HG03064 (cell line): ENCODE measurements around the gene CAMK1.

Experiments used
- ATAC-seq: cut with Tn5 transposase; IDR thresholded peaks from one replicate; pipeline ENCODE4 v1.9.1; 2021; ENCODE audit warnings: low read depth; ENCODE audit not compliant: unreplicated experiment

CAMK1 gene

DNA sequence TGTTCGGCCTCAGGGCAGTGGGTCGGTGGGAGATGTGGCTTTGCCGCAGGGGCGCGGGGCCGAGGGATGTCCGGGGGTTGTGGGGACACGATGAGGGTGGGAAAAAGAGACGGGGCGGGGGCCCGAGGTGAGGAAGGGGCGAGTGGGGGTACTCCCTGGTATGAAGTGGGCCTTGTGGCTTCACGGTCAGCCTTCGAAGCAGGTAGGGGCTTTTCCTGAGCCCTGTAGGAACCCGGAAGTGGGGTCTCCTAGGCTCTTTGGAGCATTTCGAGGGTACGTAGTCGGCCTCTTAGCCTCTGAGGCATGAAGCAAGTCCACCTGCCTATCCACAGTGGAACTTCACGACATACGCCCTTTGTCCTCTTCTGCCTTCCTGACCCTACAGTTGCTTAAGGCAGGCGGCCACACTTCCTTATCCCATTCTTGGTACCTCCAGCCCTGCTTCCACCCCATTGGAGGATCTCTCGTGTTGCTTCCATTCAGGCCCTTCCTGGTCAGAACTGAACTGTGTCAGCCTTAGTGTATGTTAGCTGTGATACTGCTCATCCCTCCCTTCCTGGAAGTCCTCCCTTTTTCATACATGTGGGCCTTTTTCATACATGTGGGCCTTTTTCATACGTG is 23.5 kb upstream of the CAMK1 start:
- ATAC-seq, result peak; percentile 12

GRCh38 chr3:9792405-9793160 is 22.8 kb upstream of the CAMK1 start, which contains the start of the genes ARPC4 and TADA3:
Gene ARPC4 (plus strand): TSS chr3:9793082. CDS start chr3:9793122, 40 bp downstream.
Gene TADA3 (minus strand): TSS chr3:9792473. CDS start chr3:9791466, 1,007 bp downstream.
- peak; percentile 80 for ATAC-seq

DNA sequence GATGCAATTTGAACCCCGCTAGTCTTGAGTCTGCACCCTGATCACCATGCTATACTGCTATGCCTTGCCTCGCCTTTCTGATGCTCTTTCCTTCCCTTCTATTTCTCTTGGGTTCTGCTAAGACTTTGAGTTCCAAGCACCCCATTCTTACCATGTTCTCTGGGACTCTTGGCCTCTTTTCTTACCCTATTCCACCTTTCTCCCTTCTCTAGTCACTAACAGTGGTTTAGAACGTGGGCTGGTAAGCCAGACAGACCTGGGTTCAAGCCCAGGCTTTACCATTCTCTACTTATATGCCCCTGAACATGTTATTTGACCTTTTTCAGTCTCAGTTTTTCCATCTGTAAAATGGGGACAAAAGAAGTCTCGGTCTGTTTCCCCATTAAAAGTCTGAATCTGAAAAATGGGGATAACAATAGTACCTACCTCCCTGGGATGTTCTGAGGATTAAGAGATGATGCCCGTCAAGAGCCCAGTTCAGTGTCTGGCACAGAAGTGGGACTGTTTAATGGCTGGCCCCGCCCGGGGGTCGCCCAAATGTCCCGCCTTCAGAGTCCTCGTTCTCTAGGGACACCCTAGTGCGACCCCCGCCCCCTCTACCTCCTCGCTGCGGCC is 22.1 kb upstream of the CAMK1 start:
- ATAC-seq, result no peak

DNA sequence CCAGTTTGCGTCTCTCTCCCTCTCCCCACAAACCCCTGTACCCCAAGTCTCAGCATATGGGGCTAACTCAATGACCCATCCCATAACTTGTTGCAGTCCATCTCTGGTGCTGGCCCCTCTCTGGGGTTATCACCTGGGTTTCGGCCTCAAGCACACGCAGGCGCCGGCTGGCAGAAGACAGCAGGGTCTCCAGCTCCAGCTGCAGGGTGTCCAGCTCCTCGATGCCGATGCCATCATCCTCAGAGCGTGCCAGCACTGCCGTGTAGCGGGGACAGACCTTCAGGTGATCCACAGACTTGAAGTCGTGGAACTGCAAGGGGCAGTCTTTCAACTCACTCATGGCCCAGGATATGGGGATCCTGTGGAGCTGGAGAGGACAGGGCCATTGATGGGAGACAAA is 21.4 kb upstream of the CAMK1 start:
- no peak for ATAC-seq

DNA sequence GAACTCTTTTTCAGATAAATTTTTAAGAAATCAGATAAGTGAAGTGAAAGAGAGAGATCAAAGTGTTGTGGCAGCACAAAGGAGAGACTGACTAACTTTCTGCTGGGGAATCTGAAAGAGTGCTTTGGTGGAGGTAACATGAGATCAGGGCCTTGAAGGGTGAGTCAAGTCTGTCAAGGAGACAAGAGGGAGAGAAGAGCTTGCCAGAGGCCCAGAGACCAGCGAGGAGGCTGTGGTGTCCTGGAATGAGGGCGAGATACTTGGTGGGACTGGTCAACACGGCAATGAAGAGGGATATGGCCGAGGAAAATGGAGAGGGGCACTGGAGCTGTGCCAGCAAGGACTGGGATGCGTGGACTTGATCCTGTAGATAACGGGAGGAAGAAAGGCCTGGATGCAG is 18.0 kb upstream of the CAMK1 start:
- no peak for ATAC-seq

DNA sequence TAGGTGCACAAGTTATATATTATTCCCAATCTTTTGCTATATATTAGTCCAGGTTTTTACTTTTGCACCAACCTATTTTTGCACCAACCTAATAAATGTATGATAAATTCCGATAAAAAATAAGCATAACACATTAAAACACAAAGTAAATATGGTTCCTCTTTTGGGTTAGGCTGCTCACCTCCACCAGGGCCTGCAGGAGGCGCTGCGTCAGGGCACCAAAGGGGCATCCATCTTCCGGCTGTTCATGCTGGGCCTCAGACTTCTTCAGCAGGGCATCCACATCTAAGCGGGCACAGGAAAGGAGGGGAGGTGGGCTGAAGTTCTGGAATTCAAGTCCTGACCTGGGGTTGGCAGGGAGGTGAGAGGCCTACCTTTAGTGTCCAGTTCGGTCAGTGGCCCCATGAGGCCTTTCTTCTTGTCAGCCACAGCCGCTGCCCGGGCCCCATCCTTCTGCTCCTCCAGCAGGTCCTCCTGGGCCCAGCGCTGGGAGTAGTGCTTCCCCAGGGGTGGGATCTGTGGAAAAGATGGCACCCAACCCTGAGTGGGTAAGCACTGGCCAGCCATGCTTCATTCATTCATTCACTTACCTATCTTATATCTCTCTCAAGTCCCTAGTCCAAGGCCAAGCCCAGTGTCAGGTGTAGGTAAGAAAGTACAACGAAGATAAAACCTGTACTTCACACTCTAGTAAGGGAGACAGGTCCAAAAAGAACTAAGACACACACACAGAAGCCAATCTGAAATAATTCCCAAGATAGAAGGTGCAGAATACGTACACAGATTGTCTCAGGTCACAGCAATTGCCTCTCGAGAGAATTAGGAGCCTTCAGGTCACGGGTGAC is 17.3 kb upstream of the CAMK1 start:
- no peak for ATAC-seq

DNA sequence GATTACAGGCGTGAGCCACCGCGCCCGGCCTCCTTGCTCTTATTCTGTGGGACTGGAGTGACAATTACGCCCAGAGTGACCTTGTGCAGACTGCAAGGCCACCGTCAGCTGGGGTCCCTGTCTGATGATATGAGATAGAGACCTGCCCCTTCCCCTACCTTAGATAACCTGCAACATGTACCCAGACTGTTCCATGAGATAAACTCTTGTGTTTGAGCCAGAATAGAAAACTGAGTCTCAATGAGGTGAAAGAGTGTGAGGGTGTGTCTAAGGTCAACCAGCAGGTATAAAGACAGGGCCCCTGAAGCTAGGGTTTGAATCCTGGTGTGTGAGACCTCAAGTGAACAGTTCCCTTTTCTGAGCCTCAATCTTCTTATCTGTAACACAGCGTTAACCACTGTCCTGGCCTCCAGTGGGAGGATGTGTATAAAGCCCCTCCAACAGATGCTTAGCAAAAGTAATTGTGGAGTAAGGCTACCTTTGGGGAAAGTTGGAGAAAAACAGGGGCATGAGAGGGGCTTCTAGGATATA is 16.5 kb upstream of the CAMK1 start:
- no peak for ATAC-seq

DNA sequence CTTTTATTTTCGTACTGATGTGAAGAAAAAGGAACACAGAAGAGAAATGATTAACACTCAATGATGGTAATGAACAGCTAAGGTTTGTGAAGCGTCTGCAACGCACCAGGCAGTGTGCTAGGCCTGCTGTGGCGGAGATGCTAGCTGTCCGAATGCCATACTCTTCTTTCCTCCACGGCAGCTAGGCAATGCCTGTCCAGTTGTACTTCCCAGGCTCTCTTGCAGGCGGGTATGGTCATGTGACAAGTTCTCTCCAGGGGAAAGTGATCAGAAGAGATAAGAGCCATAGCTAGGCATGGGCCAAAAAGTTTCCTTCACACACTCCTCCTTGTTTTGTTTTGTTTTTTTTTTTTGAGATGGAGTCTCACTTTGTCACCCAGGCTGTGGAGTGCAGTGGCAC is 15.9 kb upstream of the CAMK1 start:
- ATAC-seq, result no peak

GRCh38 chr3:9784965-9785364 is 15.2 kb upstream of the CAMK1 start:
- no peak for ATAC-seq

DNA sequence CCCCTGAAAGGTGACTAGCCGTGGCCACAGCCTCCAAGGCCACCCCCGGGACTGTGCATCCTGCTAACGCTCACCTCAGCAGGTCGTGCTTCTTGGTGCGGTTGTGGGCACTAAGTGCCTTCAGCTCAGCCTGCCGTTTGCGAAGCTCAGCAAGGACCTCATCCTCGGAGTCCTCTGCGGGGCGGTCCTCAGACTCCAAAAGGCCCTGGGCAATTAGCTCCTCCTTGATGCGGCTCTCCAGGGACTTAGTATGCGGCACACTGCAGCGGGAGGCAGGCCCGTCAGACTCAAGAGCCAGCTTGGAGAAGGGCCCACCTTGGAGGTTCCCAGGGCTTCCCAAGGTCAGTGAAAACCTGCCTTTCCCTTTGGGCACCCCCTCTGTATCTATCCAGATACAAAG is 14.2 kb upstream of the CAMK1 start:
- ATAC-seq, result no peak

- ATAC-seq, result no peak
Observed at GRCh38 chr3:9782770-9783169, 13.0 kb upstream of the CAMK1 start.

GRCh38 chr3:9781978-9782603 is 12.3 kb upstream of the CAMK1 start:
- no peak for ATAC-seq

GRCh38 chr3:9781551-9781950 is 11.8 kb upstream of the CAMK1 start:
- no peak for ATAC-seq

DNA sequence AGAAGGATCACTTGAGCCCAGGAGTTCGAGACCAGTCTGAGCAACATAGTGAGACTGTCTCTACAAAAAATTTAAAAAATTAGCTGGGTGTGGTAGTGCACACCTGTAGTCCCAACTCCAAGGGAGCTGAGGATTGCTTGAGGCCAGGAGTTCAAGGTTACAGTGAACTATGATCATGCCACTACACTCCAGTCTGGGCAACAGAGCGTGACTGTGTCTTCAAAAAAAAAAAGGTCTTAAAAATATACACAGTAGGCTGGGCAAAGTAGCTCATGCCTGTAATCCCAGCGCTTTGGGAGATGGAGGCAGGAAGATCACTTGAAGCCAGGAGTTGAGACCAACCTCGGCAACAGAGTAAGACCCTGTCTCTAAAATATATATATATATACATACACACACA is 11.2 kb upstream of the CAMK1 start:
- no peak for ATAC-seq

DNA sequence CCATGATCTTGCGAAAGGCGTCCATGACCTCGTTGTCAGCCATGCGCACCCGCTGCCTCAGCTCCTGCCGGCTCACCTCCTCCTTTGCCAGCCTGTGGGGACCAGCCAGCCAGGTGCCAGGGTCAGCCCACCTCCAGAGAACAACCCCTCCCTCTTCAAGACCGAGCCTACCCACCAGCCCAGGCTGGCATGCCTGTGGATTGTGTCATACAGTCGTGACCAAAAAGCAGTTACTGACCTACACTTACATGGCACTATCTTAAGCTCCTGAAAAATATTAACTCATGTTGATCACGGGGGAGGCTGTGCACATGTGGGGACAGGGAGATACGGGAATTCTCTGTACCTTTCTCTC is 10.7 kb upstream of the CAMK1 start:
- ATAC-seq, result no peak

GRCh38 chr3:9779721-9780457 is 10.1 kb upstream of the CAMK1 start:
- ATAC-seq, result peak; percentile 58

- ATAC-seq, result no peak
Observed at GRCh38 chr3:9779075-9779593, 9.4 kb upstream of the CAMK1 start.

- ATAC-seq, result no peak
Observed at GRCh38 chr3:9778143-9779074, 8.7 kb upstream of the CAMK1 start.
